ENCODE results near the gene FLCN. TPM values are rescaled to one million over a fixed set of nuclear protein-coding genes. Genes with fewer than 3 reads are reported as not detected.

FLCN gene
- total RNA-seq, 1 experiment from 2014 or later = 71.6 TPM

DNA sequence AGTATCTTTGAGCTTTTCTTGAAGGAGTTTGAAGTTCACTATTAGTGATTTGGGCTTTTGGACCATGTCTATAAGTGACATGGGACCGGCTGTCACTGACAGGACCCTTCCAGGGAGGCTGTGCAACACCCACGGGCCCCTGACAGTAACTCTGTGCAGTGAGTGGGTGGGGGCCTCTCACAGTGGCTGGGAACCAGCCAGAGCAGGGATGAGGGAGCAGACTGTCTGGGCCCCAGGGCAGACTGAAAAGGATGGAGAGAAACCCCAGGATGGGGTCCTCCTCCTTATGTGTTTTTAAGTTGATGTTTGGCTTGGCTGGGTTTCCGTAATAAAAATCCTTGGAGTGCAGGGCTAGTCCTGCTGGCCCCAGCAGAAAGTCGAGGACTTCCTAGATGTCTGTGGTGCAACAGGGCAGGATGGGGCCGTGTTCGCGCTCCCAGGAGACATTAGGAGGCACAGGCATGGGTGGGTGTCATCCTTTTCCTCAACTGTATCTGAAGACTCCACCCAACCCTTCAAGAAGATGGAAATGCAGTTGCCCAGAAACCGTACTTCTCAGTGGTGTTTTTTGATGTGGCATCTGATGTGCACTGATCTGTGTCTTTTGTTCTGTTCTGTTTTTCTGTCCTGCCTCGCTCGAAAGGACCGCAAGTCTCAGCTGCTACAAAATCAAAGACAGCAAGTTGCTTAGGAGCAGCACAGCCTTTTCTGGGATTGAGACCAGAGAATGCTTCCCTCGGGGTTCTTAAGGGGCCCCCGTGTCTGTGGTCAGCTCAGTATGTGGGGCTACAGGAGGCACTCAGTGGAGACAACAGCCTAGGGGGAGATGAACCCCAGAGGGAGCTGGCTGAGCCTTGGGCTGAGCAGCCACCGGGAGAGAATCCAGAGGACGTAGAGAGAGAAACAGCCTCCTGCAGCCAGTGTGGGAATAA, 55.0 kb downstream of the FLCN start:
- Histone ChIP-seq H3K4me1 (ENCODE audit: control insufficient read depth, insufficient read depth, low read length) (no peaks in the 10 kb centered on the region), H3K36me3 (ENCODE audit: control insufficient read depth, insufficient read depth, low read length) (no peaks in the 10 kb centered on the region), H3K27me3 (ENCODE audit: control insufficient read depth, insufficient read depth, low read length) (no peaks in the 10 kb centered on the region), H3K4me3 (ENCODE audit: low read depth in 2 of 2, low read length in 2 of 2) (no peak overlapping the region), H3K9me3 (ENCODE audit: control insufficient read depth, insufficient read depth, low read depth, low read length) (no peaks in the 10 kb centered on the region), H3K27ac (ENCODE audit: low read length) (no peak overlapping the region)
- in situ Hi-C loops (cut with HindIII; ENCODE audit: low pct_unique_long_range_greater_than_20kb, low sequenced_read_pairs) = no loop called here
- BruUV-seq (replicated peaks) = no TSS peak
- CTCF ChIA-PET = no interaction called here
- POLR2A ChIA-PET = no interaction called here
- no peak for TF ChIP-seq TCF7L2 (IDR thresholded peaks at IDR 0.05; ENCODE audit: low read depth, low read length)
- TF ChIP-seq, protein P1, sequence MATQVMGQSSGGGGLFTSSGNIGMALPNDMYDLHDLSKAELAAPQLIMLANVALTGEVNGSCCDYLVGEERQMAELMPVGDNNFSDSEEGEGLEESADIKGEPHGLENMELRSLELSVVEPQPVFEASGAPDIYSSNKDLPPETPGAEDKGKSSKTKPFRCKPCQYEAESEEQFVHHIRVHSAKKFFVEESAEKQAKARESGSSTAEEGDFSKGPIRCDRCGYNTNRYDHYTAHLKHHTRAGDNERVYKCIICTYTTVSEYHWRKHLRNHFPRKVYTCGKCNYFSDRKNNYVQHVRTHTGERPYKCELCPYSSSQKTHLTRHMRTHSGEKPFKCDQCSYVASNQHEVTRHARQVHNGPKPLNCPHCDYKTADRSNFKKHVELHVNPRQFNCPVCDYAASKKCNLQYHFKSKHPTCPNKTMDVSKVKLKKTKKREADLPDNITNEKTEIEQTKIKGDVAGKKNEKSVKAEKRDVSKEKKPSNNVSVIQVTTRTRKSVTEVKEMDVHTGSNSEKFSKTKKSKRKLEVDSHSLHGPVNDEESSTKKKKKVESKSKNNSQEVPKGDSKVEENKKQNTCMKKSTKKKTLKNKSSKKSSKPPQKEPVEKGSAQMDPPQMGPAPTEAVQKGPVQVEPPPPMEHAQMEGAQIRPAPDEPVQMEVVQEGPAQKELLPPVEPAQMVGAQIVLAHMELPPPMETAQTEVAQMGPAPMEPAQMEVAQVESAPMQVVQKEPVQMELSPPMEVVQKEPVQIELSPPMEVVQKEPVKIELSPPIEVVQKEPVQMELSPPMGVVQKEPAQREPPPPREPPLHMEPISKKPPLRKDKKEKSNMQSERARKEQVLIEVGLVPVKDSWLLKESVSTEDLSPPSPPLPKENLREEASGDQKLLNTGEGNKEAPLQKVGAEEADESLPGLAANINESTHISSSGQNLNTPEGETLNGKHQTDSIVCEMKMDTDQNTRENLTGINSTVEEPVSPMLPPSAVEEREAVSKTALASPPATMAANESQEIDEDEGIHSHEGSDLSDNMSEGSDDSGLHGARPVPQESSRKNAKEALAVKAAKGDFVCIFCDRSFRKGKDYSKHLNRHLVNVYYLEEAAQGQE (IDR thresholded peaks at IDR 0.05; ENCODE audit: insufficient read depth in 1 of 2, low read depth in 2 of 2, low read length in 1 of 2) = no peak
- no peak for TF ChIP-seq SIN3A (IDR thresholded peaks at IDR 0.05; ENCODE audit: borderline replicate concordance, insufficient read depth, low read depth, low read length)
- TF ChIP-seq POLR2AphosphoS5 (IDR thresholded peaks at IDR 0.05; ENCODE audit: low read depth, low read length) = no peak
- TF ChIP-seq, protein P2, sequence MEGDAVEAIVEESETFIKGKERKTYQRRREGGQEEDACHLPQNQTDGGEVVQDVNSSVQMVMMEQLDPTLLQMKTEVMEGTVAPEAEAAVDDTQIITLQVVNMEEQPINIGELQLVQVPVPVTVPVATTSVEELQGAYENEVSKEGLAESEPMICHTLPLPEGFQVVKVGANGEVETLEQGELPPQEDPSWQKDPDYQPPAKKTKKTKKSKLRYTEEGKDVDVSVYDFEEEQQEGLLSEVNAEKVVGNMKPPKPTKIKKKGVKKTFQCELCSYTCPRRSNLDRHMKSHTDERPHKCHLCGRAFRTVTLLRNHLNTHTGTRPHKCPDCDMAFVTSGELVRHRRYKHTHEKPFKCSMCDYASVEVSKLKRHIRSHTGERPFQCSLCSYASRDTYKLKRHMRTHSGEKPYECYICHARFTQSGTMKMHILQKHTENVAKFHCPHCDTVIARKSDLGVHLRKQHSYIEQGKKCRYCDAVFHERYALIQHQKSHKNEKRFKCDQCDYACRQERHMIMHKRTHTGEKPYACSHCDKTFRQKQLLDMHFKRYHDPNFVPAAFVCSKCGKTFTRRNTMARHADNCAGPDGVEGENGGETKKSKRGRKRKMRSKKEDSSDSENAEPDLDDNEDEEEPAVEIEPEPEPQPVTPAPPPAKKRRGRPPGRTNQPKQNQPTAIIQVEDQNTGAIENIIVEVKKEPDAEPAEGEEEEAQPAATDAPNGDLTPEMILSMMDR (IDR thresholded peaks at IDR 0.05) = no peak
- ATAC-seq (no peak), DNase-seq (ENCODE audit: low read depth, low spot score) (no peak)
- intact Hi-C loops (cut with micrococcal nuclease; ENCODE audit: unreplicated experiment) = no loop called here

DNA sequence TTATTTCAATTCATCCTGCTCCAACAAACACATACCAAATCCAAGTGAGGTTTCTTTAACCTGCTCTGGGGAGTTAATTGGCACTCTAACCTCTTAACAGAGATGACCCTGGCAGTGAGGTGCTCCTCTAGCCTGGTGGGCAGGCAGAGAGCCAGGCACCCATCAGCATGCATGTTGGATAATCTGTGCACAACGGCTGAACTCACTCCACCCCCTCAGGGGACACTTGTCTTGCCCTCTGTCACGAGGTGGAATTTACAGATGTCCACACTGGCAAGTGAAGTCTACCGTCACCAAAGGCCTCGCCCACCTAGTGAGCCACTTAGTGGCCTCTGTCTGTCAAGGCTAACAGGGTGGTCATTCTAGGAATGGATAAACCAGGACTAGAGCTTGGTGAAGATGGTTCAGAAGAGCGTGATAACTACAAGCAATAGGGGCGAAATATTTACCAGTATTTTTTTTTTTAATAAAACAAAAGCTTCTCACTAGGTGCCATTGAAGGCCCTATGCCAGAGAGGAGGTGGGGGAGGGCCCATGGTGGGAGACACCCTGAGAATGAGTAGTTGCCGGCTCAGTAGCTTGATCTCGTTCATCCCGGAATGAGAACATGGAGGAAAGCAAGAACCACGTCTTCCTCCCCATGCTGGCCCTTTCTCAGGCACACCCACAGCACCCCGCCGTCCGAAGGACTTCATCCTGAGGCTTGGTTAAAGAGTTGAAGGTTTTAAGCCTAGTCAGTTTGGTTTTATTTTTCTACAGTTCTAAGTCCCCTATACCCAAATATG, 56.0 kb downstream of the FLCN start:
- CTCF ChIA-PET = no interaction called here
- in situ Hi-C loops (cut with HindIII; ENCODE audit: low pct_unique_long_range_greater_than_20kb, low sequenced_read_pairs) = no loop called here
- BruUV-seq (replicated peaks) = no TSS peak
- Histone ChIP-seq H3K4me3 (ENCODE audit: low read depth in 2 of 2, low read length in 2 of 2) (no peak overlapping the region), H3K27ac (ENCODE audit: low read length) (no peak overlapping the region), H3K36me3 (ENCODE audit: control insufficient read depth, insufficient read depth, low read length) (no peaks in the 10 kb centered on the region), H3K27me3 (ENCODE audit: control insufficient read depth, insufficient read depth, low read length) (no peaks in the 10 kb centered on the region), H3K4me1 (ENCODE audit: control insufficient read depth, insufficient read depth, low read length) (no peaks in the 10 kb centered on the region), H3K9me3 (ENCODE audit: control insufficient read depth, insufficient read depth, low read depth, low read length) (no peaks in the 10 kb centered on the region)
- ATAC-seq (no peak), DNase-seq (ENCODE audit: low read depth, low spot score) (no peak)
- POLR2A ChIA-PET = no interaction called here
- no peak for TF ChIP-seq TCF7L2 (IDR thresholded peaks at IDR 0.05; ENCODE audit: low read depth, low read length)
- TF ChIP-seq, protein P2 (IDR thresholded peaks at IDR 0.05) = no peak
- no peak for TF ChIP-seq POLR2AphosphoS5 (IDR thresholded peaks at IDR 0.05; ENCODE audit: low read depth, low read length)
- no peak for TF ChIP-seq SIN3A (IDR thresholded peaks at IDR 0.05; ENCODE audit: borderline replicate concordance, insufficient read depth, low read depth, low read length)
- TF ChIP-seq, protein P1 (IDR thresholded peaks at IDR 0.05; ENCODE audit: insufficient read depth in 1 of 2, low read depth in 2 of 2, low read length in 1 of 2) = no peak
- intact Hi-C loops (cut with micrococcal nuclease; ENCODE audit: unreplicated experiment) = no loop called here

Data from Panc1 (cell line).